Measurements from ENCODE around the gene NR3C1. TPM values are rescaled to one million over a fixed set of nuclear protein-coding genes. Genes with fewer than 3 reads are reported as not detected.
A peak's percentile ranks its signal among the peaks of the same experiment; 100 is the strongest.

NR3C1 gene
- total RNA-seq, 2 donors from 2014 or later: 9.5 to 20.5 TPM

DNA sequence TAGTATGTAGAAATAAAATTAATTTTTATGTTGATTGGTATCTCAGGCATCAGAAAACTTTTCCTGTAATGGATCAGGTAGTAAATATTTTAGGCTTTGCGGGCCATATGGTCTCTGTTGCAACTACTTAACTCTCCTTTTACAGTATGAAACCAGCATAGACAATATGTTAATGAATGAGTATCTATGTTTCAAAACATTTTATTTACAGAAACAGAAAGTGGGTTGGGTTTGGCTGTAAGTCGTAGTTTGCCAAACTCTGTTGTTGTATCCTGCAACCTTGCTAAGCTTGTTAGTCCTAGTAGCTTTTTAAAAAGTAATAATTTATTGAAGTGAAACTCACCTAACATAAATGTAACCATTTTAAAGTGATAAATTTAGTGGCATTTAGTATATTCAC, 132.1 kb downstream of the NR3C1 start:
- 100% methylated on average over 2 of the region's 2 CpGs; no CpG with 5 or more reads in 1 of the 2 experiments for WGBS, 2 experiments (ENCODE audit: insufficient coverage in 1 of 2, insufficient read length in 1 of 2)
- no peaks in the 10 kb centered on the region for H3K4me1 Mint-ChIP-seq
- H3K4me1 ChIP-seq (ENCODE audit: control insufficient read depth, insufficient read depth, low read length): no peaks in the 10 kb centered on the region
- peaks cover 1% of the 10 kb centered on the region for H3K36me3 Mint-ChIP-seq (ENCODE audit: low read depth)
- H3K27me3 ChIP-seq (ENCODE audit: control insufficient read depth, insufficient read depth, low read length, poor library complexity, severe bottlenecking): no peaks in the 10 kb centered on the region
- TF ChIP-seq, protein P1, sequence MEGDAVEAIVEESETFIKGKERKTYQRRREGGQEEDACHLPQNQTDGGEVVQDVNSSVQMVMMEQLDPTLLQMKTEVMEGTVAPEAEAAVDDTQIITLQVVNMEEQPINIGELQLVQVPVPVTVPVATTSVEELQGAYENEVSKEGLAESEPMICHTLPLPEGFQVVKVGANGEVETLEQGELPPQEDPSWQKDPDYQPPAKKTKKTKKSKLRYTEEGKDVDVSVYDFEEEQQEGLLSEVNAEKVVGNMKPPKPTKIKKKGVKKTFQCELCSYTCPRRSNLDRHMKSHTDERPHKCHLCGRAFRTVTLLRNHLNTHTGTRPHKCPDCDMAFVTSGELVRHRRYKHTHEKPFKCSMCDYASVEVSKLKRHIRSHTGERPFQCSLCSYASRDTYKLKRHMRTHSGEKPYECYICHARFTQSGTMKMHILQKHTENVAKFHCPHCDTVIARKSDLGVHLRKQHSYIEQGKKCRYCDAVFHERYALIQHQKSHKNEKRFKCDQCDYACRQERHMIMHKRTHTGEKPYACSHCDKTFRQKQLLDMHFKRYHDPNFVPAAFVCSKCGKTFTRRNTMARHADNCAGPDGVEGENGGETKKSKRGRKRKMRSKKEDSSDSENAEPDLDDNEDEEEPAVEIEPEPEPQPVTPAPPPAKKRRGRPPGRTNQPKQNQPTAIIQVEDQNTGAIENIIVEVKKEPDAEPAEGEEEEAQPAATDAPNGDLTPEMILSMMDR (conservative IDR thresholded peaks at IDR 0.05): no peak
- H3K9ac ChIP-seq (ENCODE audit: extremely low read depth, low read length, poor library complexity, severe bottlenecking): no peak overlapping the region
- no peaks in the 10 kb centered on the region for H3K27me3 Mint-ChIP-seq (ENCODE audit: insufficient read depth)
- no peak overlapping the region for H3K4me3 Mint-ChIP-seq
- no peaks in the 10 kb centered on the region for H3K36me3 ChIP-seq (ENCODE audit: control insufficient read depth, insufficient read depth, low read length)
- H3K27ac Mint-ChIP-seq: no peak overlapping the region
- no peak for DNase-seq
- no peak overlapping the region for H3K27ac ChIP-seq (ENCODE audit: low read depth, low read length)
- peaks cover 41% of the 10 kb centered on the region for H3K9me3 Mint-ChIP-seq
- no peak overlapping the region for H3K4me3 ChIP-seq (ENCODE audit: low read length)
- peaks cover 36% of the 10 kb centered on the region for H3K9me3 ChIP-seq (ENCODE audit: control insufficient read depth, low read length)

DNA sequence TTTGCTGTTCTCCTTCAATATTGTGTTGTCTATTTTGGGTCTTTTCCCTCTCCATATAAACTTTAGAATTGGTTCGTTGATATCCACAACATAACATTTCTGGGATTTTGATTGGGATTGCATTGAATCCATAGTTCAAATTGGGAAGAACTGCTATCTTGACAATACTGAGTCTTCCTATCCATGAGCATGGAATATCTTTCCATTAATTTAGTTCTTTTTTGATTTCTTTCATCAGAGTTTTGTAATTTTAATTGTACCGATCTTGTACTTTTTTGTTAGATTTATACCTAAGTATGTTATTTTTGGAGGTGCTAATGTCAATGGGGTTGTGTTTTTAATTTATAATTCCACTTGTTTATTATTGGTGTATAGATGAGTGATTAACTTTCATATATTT, 135.1 kb downstream of the NR3C1 start:
- no peak overlapping the region for H3K4me3 ChIP-seq (ENCODE audit: low read length)
- no peak overlapping the region for H3K4me3 Mint-ChIP-seq
- H3K36me3 ChIP-seq (ENCODE audit: control insufficient read depth, insufficient read depth, low read length): no peaks in the 10 kb centered on the region
- peaks cover 1% of the 10 kb centered on the region for H3K36me3 Mint-ChIP-seq (ENCODE audit: low read depth)
- H3K27ac Mint-ChIP-seq: no peak overlapping the region
- H3K9me3 ChIP-seq (ENCODE audit: control insufficient read depth, low read length): peaks cover 53% of the 10 kb centered on the region
- TF ChIP-seq, protein P1 (conservative IDR thresholded peaks at IDR 0.05): no peak
- peaks cover 47% of the 10 kb centered on the region for H3K9me3 Mint-ChIP-seq
- H3K4me1 ChIP-seq (ENCODE audit: control insufficient read depth, insufficient read depth, low read length): no peaks in the 10 kb centered on the region
- no peak overlapping the region for H3K27ac ChIP-seq (ENCODE audit: low read depth, low read length)
- WGBS, 2 experiments (ENCODE audit: insufficient coverage in 1 of 2, insufficient read length in 1 of 2): 100% methylated on average over 2 of the region's 2 CpGs; no CpG with 5 or more reads in 1 of the 2 experiments
- H3K27me3 Mint-ChIP-seq (ENCODE audit: insufficient read depth): no peaks in the 10 kb centered on the region
- peaks cover 12% of the 10 kb centered on the region for H3K4me1 Mint-ChIP-seq
- no peak overlapping the region for H3K9ac ChIP-seq (ENCODE audit: extremely low read depth, low read length, poor library complexity, severe bottlenecking)
- no peak for DNase-seq
- no peaks in the 10 kb centered on the region for H3K27me3 ChIP-seq (ENCODE audit: control insufficient read depth, insufficient read depth, low read length, poor library complexity, severe bottlenecking)

DNA sequence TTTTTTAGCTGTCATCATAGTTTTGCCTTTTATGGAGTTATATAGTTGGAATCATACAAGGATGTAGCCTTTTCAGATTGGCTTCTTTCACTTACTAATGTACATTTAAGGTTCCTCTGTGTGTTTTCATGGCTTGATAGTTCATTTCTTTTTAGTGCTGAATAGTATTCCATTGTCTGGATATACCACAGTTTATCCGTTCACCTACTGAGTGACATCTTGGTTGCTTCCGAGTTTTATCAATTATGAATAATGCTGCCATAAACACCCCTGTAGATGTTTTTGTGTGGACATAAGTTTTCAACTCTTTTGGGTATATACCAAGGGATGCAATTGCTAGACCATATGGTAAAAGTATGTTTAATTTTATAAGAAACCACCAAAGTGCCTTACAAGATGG, 136.3 kb downstream of the NR3C1 start:
- H3K27ac ChIP-seq (ENCODE audit: low read depth, low read length): no peak overlapping the region
- H3K27ac Mint-ChIP-seq: no peak overlapping the region
- no peaks in the 10 kb centered on the region for H3K36me3 ChIP-seq (ENCODE audit: control insufficient read depth, insufficient read depth, low read length)
- no peak overlapping the region for H3K4me3 Mint-ChIP-seq
- 100% methylated on average over 2 of the region's 2 CpGs for WGBS, 2 experiments (ENCODE audit: insufficient coverage in 1 of 2, insufficient read length in 1 of 2)
- no peak overlapping the region for H3K9ac ChIP-seq (ENCODE audit: extremely low read depth, low read length, poor library complexity, severe bottlenecking)
- H3K27me3 Mint-ChIP-seq (ENCODE audit: insufficient read depth): no peaks in the 10 kb centered on the region
- no peak for DNase-seq
- H3K9me3 Mint-ChIP-seq: peaks cover 47% of the 10 kb centered on the region
- TF ChIP-seq, protein P1 (conservative IDR thresholded peaks at IDR 0.05): no peak
- peak overlapping the region; percentile 21 for H3K4me3 ChIP-seq (ENCODE audit: low read length)
- H3K4me1 ChIP-seq (ENCODE audit: control insufficient read depth, insufficient read depth, low read length): no peaks in the 10 kb centered on the region
- H3K36me3 Mint-ChIP-seq (ENCODE audit: low read depth): peaks cover 1% of the 10 kb centered on the region
- peaks cover 53% of the 10 kb centered on the region for H3K9me3 ChIP-seq (ENCODE audit: control insufficient read depth, low read length)
- peaks cover 14% of the 10 kb centered on the region for H3K4me1 Mint-ChIP-seq
- H3K27me3 ChIP-seq (ENCODE audit: control insufficient read depth, insufficient read depth, low read length, poor library complexity, severe bottlenecking): no peaks in the 10 kb centered on the region

Data from endodermal cell (in vitro differentiated cells).